HG02884 (cell line): ENCODE results near the gene ABCA5.
"Not testable (repeated sequence)": the region's sequence is repeated elsewhere in the genome, so short reads cannot be mapped to it uniquely, and the experiment has no call there.

Experiments used
- ATAC-seq: cut with Tn5 transposase; IDR thresholded peaks from one replicate; pipeline ENCODE4 v1.9.1; 2021; ENCODE audit warnings: mild to moderate bottlenecking, moderate library complexity; ENCODE audit not compliant: unreplicated experiment

ABCA5 gene

GRCh38 chr17:69222707-69223258 is 104.2 kb downstream of the ABCA5 start:
- ATAC-seq = no peak

DNA sequence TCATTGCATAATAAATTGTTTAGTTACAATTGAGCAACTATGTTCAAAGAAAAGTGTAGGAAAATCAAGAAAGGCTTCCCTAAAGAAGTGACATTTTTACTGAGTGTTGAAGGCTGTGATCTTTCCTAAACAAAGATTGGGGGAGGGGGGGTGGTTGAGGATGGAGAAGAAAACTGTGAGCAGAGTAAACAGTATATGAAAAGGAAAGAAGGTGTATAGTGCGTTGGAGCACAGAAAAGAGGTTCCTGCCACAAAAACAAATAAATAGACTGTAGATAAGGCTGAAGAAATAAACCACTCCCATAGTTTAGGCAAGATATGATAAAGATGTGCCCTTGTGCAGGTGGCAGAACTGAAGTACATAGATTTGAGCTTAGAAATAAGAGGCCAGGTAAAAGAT is 106.8 kb downstream of the ABCA5 start:
- no peak for ATAC-seq

GRCh38 chr17:69218986-69219385 is 107.9 kb downstream of the ABCA5 start:
- no peak for ATAC-seq

- no peak for ATAC-seq
Measured at GRCh38 chr17:69213059-69213813, 113.7 kb downstream of the ABCA5 start.

- no peak for ATAC-seq
Measured at GRCh38 chr17:69208640-69209039, 118.3 kb downstream of the ABCA5 start.

- ATAC-seq = no peak
Measured at GRCh38 chr17:69207151-69207550, 119.8 kb downstream of the ABCA5 start.

DNA sequence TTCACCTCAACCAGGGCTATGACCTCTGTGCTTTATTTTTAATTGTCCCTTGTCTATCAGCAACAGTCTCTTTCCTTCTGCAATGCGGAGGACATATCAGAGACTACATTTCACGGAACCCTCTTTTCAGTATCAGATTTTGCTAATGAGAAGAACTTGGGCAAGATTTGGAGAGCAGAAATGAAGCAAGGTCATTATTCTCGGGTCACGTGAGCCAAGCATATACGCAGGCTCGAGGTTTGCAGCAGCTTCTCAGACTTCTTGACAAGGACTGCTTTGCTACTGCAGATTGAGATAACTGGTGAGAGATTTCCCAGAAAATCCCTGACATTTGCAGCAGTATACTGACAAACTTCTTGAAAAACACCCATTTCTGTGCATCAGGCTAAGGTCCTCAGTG is 128.7 kb downstream of the ABCA5 start:
- ATAC-seq = no peak

DNA sequence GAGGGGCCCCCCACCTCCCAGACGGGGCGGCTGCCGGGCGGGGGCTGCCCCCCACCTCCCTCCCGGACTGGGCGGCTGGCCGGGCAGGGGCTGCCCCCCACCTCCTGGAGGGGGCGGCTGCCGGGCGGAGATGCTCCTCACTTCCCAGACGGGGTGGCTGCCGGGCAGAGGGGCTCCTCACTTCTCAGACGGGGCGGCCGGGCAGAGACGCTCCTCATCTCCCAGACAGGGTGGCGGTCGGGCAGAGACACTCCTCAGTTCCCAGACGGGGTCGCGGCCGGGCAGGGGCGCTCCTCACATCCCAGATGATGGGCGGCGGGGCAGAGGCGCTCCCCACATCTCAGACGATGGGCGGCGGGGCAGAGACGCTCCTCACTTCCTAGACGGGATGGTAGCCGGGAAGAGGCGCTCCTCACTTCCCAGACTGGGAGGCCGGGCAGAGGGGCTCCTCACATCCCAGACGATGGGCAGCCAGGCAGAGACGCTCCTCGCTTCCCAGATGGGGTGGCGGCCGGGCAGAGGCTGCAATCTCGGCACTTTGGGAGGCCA is 130.8 kb downstream of the ABCA5 start:
- not testable (repeated sequence) for ATAC-seq
